Panc1 (cell line): ENCODE results near the gene PTK6. TPM values are rescaled to one million over a fixed set of nuclear protein-coding genes. Genes with fewer than 3 reads are reported as not detected.

Source experiments
- ATAC-seq: fragments of 200-7000 bp; cut with Tn5 transposase; 2 replicates; pipeline ENCODE4 v1.9.1; 2020; ENCODE audit warnings: mild to moderate bottlenecking, moderate library complexity
- BruUV-seq: library from RNA; stranded (reverse); fragments of 400-500 nt; replicated peaks from 2 replicates; lab custom pipeline; 2021; lab: Mats Ljungman, UMichigan
- CTCF ChIA-PET: fragments of 300-600 bp; sonication (Branson Sonifier 250); formaldehyde crosslinking; loops from one replicate; lab custom pipeline; 2022; ENCODE audit warnings: antibody characterized with exemption; lab: Charles Lee
- POLR2A ChIA-PET: fragments of 300-600 bp; sonication (Branson Sonifier 250); formaldehyde crosslinking; loops from one replicate; lab custom pipeline; 2022; ENCODE audit warnings: antibody characterized with exemption; lab: Charles Lee
- DNase-seq: peaks from one replicate; pipeline ENCODE4 v3.0.0-alpha.2; 2010; ENCODE audit warnings: low read depth, low spot score
- H3K27ac ChIP-seq: 2 replicates; pipeline ENCODE4 v1.5.1; 2011; ENCODE audit warnings: mild to moderate bottlenecking, low read length, inconsistent platforms
- H3K27me3 ChIP-seq: fragments of 200-500 bp; sonication (Bioruptor generic); 2 replicates; pipeline ENCODE4 v1.6.0; 2014; ENCODE audit warnings: low read length, inconsistent platforms; ENCODE audit not compliant: control insufficient read depth, insufficient read depth
- H3K36me3 ChIP-seq: fragments of 200-500 bp; sonication (Bioruptor generic); 2 replicates; pipeline ENCODE4 v1.5.1; 2014; ENCODE audit warnings: inconsistent platforms, mild to moderate bottlenecking, low read length, moderate library complexity; ENCODE audit not compliant: control insufficient read depth, insufficient read depth
- H3K4me1 ChIP-seq: 2 replicates; pipeline ENCODE4 v1.5.1; 2011; ENCODE audit warnings: inconsistent platforms, mild to moderate bottlenecking, low read length, moderate library complexity; ENCODE audit not compliant: control insufficient read depth, insufficient read depth
- H3K4me3 ChIP-seq, 2 experiments: 2 replicates each; pipeline ENCODE4 v1.5.1; 2011 to 2012; ENCODE audit warnings: low read depth in 2 of 2, low read length in 2 of 2, mild to moderate bottlenecking in 2 of 2, inconsistent platforms in 1 of 2, moderate library complexity in 1 of 2
- H3K9me3 ChIP-seq: fragments of 200-500 bp; sonication (Bioruptor generic); 2 replicates; pipeline ENCODE4 v1.5.1; 2014; ENCODE audit warnings: low read depth, mild to moderate bottlenecking, inconsistent platforms, low read length, moderate library complexity; ENCODE audit not compliant: control insufficient read depth, insufficient read depth
- CTCF ChIP-seq: fragments of 450-650 bp; IDR thresholded peaks from 2 replicates; pipeline ENCODE4 v1.5.1; 2017; ENCODE audit warnings: mild to moderate bottlenecking
- POLR2AphosphoS5 ChIP-seq: IDR thresholded peaks from 2 replicates; pipeline ENCODE4 v1.6.1; 2012; ENCODE audit warnings: mild to moderate bottlenecking, low read depth, low read length, moderate library complexity
- SIN3A ChIP-seq: IDR thresholded peaks from 2 replicates; pipeline ENCODE4 v1.6.1; 2012; ENCODE audit warnings: low read depth, mild to moderate bottlenecking, low read length, moderate library complexity, borderline replicate concordance; ENCODE audit not compliant: insufficient read depth
- TCF7L2 ChIP-seq: IDR thresholded peaks from 2 replicates; pipeline ENCODE4 v1.6.1; 2011; ENCODE audit warnings: mild to moderate bottlenecking, low read depth, low read length, inconsistent platforms
- in situ Hi-C: cut with HindIII; loops from 2 replicates; pipeline ENCODE4 v1.10.0; 2016; ENCODE audit warnings: low sequenced_read_pairs, low pct_unique_long_range_greater_than_20kb
- intact Hi-C: fragments of 100-400 bp; cut with micrococcal nuclease; formaldehyde crosslinking; loops from one replicate; pipeline ENCODE4 v1.10.0; 2022; ENCODE audit not compliant: unreplicated experiment
- total RNA-seq: library from RNA; stranded (reverse); gene quantifications from one replicate; pipeline ENCODE4 v1.2.1, GENCODE V29; 2021; ENCODE audit not compliant: unreplicated experiment
- TF ChIP-seq, protein P1 (sequence below), 2 experiments: IDR thresholded peaks; 2 replicates each; pipeline ENCODE4 v1.6.1; 2011 to 2012; ENCODE audit warnings: low read depth in 2 of 2, control low read depth in 1 of 2, low read length in 1 of 2, mild to moderate bottlenecking in 1 of 2, moderate library complexity in 1 of 2; ENCODE audit not compliant: insufficient read depth in 1 of 2

The PTK6 gene
- total RNA-seq, 1 experiment from 2014 or later: 6.5 TPM

DNA sequence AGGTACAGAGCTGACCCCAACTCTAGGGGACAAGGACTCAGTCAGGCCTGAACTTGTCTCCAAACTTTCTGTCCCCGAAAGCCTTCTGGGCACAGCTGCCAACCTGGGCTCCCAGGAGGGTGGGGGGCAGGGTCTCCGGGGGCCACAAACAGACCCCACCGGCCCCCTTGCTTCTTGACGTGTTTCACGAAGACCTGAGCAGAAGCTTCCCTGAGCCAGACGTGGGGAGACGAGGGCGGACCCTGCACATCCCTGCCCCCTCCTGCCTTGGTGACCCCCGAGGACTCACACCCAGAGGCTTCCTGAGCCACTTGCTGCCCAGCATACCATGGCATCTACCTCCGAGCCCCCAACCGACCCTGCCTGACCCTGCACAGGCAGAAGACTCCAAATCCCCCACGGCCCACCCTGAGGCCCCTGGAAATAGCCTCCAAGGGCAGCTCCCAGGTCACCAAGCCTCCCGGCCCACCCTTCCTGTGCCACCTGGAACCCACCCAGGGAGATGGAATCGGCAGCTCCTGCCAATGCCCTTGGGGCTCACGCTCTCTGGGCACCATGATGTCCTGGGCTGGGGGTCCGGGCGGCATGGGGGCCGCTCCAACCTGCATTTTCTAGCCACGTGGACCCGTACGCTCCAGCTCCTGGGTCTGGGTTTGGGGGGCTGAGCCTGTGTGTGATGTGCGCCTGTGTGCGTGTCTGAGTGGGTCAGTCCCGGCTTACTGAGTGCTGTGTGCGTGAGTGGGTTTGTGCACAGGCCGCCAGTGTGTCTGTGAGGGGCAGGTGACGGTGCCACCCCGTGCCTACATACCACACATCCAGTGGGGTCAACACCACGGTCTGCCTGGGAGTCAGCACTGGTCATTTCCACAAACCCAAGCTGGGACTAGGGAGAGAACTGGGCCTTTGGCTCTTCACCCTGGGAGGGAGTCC, 2.5 kb upstream of the PTK6 start:
- H3K27me3 ChIP-seq: no peaks in the 10 kb centered on the region
- BruUV-seq: no TSS peak
- no peak for TF ChIP-seq POLR2AphosphoS5
- no peak for TF ChIP-seq SIN3A
- TF ChIP-seq, protein P1, sequence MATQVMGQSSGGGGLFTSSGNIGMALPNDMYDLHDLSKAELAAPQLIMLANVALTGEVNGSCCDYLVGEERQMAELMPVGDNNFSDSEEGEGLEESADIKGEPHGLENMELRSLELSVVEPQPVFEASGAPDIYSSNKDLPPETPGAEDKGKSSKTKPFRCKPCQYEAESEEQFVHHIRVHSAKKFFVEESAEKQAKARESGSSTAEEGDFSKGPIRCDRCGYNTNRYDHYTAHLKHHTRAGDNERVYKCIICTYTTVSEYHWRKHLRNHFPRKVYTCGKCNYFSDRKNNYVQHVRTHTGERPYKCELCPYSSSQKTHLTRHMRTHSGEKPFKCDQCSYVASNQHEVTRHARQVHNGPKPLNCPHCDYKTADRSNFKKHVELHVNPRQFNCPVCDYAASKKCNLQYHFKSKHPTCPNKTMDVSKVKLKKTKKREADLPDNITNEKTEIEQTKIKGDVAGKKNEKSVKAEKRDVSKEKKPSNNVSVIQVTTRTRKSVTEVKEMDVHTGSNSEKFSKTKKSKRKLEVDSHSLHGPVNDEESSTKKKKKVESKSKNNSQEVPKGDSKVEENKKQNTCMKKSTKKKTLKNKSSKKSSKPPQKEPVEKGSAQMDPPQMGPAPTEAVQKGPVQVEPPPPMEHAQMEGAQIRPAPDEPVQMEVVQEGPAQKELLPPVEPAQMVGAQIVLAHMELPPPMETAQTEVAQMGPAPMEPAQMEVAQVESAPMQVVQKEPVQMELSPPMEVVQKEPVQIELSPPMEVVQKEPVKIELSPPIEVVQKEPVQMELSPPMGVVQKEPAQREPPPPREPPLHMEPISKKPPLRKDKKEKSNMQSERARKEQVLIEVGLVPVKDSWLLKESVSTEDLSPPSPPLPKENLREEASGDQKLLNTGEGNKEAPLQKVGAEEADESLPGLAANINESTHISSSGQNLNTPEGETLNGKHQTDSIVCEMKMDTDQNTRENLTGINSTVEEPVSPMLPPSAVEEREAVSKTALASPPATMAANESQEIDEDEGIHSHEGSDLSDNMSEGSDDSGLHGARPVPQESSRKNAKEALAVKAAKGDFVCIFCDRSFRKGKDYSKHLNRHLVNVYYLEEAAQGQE (IDR thresholded peaks at IDR 0.05; ENCODE audit: insufficient read depth in 1 of 2, low read depth in 2 of 2, low read length in 1 of 2): no peak
- TF ChIP-seq TCF7L2: no peak
- no peak for TF ChIP-seq CTCF
- DNase-seq (no peak), ATAC-seq (no peak)
- H3K36me3 ChIP-seq: no peaks in the 10 kb centered on the region
- peaks cover 17% of the 10 kb centered on the region for H3K4me1 ChIP-seq
- H3K27ac ChIP-seq: no peak overlapping the region
- intact Hi-C loops: no loop called here
- ChIA-PET POLR2A (no interaction called here), CTCF (interaction anchor here (0.6 to 3.1 kb wide), 3 partner anchors 28 to 197 kb away, joined by 3 to 12 read pairs (median 4); partner anchors contain the start of gene LIME1)
- in situ Hi-C loops: loop anchor here (10.0 kb wide), 1 partner anchor 55 kb away; no protein-coding TSS in a partner anchor
- no peak overlapping the region for H3K4me3 ChIP-seq
- no peaks in the 10 kb centered on the region for H3K9me3 ChIP-seq

- peaks cover 17% of the 10 kb centered on the region for H3K4me1 ChIP-seq
These were observed 1.9 kb upstream of the PTK6 start for GRCh38 chr20:63539092-63539430.

More at GRCh38 chr20:63539092-63539430, 1.9 kb upstream of the PTK6 start:
- H3K4me3 ChIP-seq: no peak overlapping the region
- no peak overlapping the region; the same call in 1 of the 2 replicates for H3K27ac ChIP-seq
- ATAC-seq (no peak), DNase-seq (no peak)
- intact Hi-C loops (no loop called here), in situ Hi-C loops (loop anchor here (10.0 kb wide), 1 partner anchor 56 kb away; no protein-coding TSS in a partner anchor)
- ChIA-PET CTCF (interaction anchor here (0.6 to 3.1 kb wide), 3 partner anchors 28 to 197 kb away, joined by 3 to 12 read pairs (median 4); partner anchors contain the start of gene LIME1), POLR2A (no interaction called here)
- no peaks in the 10 kb centered on the region for H3K27me3 ChIP-seq
- BruUV-seq: no TSS peak
- H3K9me3 ChIP-seq: no peaks in the 10 kb centered on the region
- H3K36me3 ChIP-seq: no peaks in the 10 kb centered on the region
- TF ChIP-seq TCF7L2: no peak
